Stimulated activated CD4-positive, alpha-beta T cell treated with anti-CD3 and anti-CD28 coated beads, Interleukin-15, amount 100 ng/mL, for 24 hours (primary cell): ENCODE data around the gene MAVS.
A peak's percentile ranks its signal among the peaks of the same experiment; 100 is the strongest.
"Not testable (repeated sequence)": the region's sequence is repeated elsewhere in the genome, so short reads cannot be mapped to it uniquely, and the experiment has no call there.

Experiments used
- DNase-seq: peaks from one replicate; pipeline ENCODE4 v3.0.0-alpha.2; 2020

The MAVS gene

DNA sequence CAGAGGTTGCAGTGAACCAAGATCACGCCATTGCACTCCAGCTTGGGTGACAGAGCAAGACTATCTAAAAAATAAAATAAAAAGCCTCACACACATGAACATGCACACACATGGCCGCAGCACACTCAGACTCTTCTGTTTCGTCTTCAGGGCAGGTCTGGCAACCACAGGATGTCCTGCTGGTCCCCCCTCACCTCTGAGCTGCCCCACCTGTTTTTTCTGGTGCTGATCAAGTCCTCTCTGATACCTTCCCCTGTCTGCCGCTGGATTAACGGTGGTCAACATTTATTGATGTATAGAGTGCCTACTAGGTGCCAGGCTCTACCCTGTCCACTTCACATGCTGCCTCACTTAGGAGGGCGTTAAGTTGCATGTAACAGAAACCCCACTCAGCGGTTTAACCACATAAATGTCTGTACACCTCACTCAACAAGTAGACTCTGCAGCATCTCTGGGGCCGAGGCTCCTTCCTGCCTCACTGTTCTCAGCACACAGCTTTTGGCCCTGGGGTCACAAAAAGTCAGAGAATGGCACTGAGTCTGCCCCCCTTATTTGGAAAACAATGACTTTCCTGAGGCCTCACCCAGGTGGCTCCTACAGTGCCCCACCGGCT lies 30.8 kb upstream of the MAVS start:
- DNase-seq, result peak; percentile 33

DNA sequence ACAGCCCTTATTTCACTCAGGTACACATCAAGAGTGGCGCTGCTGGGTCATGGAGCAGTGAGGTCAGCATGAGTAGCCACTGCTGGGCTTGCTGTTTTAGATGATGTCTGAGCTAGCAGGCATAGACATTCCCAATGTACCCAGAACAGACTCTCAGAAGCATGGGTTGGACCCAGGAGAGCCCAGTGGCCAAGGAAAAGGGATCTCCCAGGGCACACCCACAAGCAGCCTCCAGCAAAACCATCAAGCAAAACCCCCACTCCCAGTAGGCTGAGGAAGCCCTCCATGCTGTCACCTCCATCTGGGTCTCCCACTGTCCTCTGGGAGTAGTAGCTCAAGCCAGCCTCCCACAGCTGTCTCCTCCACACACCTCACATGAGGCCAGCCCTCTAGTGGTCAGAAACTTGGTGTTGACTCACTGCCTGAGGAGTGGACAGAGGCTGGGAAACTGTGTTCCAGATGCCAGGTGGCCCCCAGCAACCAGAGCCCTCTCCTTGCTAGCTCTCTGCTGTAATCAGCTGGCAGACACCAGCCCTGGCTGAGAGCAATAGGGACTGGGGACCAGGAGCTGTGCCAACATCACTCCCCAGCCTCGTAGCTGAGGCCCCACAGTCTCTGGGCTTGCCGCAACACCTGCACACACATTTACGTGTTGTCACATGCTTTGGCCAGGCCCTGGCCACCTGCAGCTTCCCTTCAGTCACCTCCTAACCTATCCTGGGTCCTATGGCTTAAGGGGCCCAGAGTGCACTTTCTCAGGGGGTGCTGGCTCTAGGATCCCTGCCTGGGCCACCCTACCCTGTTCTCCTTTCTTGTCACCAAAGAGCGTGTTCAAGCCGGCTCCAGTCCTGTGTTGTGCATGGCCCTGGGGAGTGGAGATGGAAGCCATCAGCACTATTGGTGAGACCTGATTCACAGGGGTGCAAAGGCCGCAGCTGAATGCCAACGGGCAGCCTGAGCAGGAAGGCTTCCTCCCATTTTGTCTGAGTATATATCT lies 28.2 kb upstream of the MAVS start:
- peak; percentile 21 for DNase-seq

DNA sequence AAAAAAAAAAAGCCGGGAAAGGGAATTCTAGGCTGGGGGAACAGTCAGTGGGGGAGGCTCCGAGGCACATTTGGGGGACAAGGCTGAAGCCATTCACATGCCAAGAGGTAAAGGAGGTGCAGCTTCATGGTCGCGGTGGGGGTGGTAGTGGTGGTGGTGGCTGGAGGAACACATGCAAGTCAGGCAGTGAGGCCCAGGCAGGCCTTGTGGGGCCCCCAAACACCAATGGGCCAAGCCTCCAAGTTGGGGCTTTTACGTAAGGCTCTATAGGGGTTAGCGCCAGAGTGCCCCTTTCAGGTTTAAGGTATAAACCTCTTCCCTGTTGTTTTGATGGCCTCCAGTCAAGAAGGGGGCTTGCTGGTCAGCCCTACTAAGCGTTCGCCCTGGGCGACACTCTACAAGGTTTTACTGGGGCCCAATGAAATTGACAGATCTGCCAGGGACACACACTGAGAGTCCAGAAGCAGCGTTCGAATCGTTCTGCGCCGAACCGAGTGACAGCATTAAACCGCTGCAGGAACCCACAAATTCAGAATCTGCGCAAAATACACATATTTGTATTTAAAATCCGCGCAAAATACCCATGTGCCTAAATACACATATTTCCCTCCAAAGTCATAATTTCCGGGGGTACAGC lies 27.1 kb upstream of the MAVS start:
- DNase-seq, result peak; percentile 29

DNA sequence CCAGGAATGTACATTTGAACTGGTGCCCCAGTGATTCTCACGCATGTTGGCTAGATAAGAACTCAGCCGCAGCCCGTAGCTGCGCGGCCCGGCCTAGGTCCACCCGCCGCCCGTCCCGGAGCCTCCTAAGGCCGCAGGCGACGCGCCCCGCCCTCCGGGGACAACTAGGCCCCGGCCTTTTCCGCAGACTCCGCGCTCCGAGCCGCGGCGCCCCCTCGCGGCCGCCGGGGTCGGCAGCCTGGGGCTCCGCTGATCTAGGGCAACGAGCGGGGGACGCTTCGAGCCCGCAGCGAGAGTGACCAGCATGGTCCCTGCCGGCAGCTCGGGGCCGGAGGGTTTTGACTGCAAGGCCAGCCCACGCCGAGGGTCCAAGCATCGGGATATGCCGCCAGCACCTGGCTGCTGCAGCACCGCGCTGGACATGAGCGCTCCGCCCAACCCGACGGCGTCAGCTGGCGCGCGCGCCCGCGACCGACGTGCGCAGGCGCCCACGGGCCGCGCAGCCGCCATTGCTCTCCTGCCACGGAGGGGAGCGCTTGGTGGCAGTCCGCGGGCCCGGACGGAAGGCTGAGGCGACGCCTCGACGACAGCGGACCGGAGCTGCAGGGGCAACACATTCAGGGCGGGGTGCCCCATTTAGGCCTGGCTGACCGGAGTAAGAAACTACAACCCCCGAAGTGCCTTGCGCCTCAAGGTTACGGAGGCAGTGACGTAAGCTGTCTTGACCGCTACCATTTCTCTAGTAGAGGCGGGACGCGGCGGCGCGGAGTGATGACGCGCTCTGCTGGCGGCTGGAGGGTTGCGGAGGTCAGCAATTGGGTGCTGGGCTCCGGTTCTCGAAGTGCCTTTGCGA lies 26.4 kb upstream of the MAVS start, which contains the start of gene AP5S1:
AP5S1 (plus strand) TSS at position 500 of the 853 bp plus-strand sequence. CDS start 1,571 bp downstream, outside the sequence.
- DNase-seq, result peak; percentile 94

DNA sequence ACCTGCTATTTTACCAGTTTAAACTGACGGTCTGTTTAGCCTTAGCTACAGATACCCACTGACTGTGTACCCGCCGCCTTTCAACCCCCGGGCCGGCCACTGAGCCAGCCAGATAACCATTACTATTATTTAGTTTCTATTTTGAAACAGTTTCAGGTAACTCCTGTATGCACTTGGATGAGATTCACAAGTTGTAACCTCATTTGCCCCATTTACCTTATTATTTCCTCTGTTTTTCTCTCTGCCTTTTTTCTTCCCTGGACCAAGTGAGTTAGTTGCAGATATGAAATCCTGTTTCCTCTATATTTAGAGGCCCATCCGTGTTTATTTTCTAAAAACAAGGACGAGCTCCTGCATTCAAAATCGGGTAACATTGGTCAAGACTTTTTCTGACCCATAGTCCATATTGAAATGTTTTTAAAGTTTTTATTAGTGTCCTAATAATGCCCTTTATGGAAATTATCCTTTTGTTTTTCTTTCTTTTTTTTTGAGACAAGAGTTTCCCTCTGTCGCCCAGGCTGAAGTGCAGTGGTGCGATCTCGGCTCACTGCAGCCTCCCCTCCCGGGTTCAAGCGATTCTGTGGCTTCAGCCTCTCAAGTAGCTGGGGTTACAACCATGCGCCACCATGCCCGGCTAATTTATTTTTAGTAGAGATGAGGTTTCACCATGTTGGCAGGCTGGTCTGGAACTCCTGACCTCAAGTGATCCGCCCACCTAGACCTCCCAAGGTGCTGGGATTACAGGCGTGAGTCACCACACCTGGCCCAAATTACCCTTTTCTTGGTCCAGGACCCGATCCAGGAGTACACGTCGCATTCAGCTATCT lies 25.5 kb upstream of the MAVS start:
- DNase-seq, result no peak

DNA sequence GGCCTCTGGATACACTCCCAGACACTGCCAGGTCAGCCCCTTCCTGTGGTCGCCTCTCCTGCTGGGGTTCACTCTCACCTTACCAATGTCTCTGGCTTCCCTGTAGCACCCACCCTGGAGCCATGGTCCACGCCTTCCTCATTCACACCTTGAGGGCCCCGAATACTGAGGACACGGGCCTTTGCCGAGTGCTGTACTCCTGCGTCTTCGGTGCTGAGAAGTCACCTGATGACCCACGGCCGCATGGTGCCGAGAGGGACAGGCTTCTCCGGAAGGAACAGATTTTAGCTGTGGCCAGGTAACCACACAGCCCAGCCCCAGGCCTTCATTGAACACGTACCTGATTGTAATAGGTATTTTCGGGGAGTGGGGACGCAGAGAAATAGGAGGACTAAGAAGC lies 24.6 kb upstream of the MAVS start:
- DNase-seq, result no peak

DNA sequence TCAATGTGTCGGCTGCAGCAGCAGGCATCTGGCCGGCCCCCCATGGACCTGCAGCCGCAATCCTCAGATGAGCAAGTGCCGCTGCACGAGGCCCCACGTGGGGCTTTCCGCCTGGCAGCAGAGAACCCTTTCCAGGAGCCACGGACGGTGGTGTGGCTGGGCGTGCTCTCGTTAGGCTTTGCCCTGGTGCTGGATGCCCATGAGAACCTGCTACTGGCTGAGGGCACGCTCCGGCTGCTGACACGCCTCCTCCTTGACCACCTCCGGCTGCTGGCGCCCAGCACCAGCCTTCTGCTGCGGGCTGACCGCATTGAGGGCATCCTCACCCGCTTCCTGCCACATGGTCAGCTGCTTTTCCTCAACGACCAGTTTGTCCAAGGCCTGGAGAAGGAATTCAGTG lies 22.8 kb upstream of the MAVS start:
- DNase-seq, result no peak

DNA sequence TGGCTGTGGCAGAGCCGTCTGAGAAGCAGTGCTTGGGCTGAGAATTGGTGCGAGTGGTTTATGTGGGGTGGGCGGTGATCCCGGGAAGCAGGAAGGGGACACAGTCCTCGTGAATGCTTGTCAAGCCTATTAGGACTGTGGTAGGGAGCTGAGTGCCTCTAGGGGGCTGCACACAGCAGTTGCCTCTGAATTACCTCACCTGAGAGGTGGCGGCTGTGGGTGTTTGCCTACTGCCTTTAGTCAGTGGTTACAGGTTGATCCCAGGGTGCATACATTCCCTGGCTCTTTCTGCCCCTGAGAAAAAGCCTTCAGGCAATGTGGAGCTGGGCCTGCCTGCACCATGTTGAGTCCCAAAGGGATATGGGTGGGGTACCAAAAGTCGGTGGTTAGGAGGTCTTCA lies 21.1 kb upstream of the MAVS start:
- no peak for DNase-seq

DNA sequence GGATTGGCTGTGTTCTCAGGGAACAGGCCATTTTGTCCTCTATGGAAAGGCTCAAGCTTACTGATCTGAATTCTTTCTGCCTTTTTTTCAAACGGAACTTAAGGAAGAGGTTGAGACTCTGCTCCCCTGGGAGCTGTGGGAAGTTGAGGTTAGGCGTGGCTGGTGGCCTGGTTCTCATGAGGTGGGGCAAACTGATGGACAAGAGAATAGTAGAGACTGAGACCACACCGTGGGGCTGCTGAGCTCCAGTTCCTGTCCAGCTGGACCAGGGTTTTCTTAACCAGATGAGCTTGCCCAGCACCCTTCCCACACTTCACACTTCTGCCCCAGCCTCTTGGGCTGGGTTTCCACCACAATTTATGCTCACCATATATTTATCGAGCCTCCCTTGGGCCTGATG lies 20.2 kb upstream of the MAVS start:
- DNase-seq, result no peak

DNA sequence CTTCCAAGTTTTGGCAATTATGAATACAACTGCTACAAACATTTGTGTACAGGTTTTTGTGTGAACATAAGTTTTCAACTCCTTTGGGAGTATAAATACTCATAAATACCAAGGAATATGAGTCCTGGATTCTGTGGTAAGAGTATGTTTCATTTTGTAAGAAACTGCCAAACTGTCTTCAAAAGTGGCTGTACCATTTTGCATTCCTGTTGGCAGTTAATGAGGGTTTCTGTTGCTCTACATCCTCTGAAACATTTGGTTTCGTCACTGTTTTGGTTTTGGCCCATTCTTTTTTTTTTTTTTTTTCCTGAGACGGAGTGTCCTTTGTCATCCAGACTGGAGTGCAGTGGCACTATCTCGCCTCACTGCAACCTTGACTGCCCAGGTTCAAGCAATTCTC lies 17.8 kb upstream of the MAVS start:
- DNase-seq, result no peak

DNA sequence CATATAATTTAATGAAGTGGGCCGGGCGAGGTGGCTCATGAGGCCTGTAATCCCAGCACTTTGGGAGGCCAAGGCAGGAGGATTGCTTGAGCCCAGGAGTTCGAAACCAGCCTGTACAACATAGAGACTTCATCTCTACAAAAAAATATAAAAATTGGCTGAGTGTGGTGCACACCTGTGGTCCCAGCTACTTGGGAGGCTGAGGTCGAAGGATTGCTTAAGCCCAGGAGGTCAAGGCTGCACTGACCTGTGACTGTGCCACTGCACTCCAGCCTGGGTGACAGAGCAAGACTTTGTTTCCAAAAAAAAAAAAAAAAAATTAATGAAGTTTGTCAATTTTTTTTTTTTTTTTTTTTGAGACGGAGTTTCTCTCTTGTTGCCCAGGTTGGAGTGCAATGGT lies 16.7 kb upstream of the MAVS start:
- not testable (repeated sequence) for DNase-seq

DNA sequence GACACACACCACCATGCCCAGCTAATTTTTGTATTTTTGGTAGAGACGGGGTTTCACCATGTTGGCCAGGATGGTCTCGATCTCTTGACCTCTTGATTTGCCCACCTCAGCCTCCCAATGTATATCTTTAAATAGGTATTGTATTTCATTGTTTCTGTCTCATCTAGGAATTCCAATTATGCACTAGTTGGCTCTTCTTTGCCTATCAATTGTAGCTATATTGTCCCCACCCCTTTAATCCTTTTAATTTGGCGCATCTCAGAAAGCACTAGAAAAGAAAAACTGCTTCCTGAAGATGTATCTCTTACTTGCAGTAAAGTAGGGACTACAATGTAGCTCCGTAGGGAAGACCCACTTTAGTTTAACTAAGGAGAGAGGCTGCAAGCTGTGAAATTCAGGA lies 10.5 kb upstream of the MAVS start:
- DNase-seq, result no peak

DNA sequence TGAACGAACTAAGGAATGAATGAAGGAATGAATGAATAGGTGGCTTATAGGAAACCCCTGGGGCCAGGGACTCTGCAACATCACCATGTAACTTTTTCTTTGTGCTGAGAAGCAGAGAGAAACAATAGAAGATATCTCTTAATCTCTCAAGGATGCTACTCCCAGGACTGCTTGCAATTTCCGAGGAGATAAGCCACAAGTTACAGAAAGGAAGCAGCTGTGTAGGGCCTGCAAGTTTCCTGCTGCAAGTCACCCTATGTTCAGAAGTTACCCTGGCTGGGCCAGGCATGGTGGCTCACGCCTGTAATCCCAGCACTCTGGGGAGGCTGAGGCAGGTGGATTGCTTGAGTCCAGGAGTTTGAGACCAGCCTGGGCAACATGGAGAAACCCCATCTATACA lies 7.3 kb upstream of the MAVS start:
- no peak for DNase-seq

DNA sequence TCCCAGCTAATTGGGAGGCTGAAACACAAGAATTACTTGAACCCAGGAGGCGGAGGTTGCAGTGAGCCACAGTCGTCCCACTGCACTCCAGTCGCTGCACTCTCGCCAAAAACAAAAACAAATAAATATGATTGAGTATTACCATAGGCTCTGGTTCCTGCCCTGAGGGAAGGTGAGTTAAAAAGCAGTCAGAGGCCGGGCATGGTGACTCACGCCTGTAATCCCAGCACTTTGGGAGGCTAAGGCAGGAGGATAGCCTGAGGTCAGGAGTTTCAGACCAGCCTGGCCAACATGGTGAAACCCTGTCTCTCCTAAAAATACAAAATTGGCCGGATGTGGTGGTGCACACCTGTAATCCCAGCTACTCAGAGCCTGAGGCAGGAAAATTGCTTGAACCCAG lies 6.4 kb upstream of the MAVS start:
- DNase-seq, result not testable (repeated sequence)

DNA sequence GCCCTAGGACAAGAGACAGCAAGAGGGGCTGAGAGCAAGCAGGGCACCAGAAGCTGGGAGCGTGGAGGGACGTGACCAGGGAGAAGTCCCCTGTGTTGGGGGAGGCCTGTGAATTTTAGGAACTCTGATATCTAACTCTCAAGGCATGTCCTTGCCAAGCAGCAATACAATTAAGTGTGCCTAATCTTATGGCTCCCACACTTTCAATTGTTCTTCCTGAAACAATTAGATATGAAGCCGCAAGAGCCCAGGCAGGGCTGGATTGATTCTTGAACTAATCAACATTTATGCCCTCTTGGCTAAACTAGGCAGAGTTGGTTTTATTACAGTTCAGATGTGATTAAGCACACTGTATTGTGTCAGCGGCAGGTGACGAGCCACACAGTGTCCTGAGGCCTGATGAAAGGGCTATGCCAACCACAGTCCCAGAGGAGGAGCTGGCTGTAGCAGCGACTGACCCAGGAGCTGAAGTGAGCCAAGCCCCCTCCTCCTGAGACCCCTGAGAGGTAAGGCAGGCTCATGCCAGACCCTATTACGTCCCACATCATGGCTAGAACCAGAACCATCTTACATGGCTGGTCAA lies 4.2 kb upstream of the MAVS start:
- DNase-seq, result no peak

DNA sequence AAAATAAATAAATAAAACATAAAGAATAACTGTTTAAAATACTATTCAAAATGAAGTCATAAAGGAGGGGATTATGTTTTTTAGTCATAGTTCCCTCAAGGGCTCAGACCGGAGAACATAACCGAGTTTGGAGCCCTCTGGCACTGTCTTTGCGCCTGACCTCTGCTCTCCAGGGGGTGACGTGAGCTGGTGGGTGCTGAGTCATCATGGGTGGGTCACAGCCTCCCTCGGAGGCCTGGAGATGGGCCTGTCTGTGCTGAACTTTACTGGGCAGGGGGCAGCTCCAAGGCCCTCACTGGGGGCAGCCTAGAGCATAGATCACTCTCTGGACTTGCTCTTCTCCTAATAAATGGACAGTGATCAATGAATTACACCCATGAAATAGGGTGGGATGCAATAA lies 3.1 kb upstream of the MAVS start:
- no peak for DNase-seq

DNA sequence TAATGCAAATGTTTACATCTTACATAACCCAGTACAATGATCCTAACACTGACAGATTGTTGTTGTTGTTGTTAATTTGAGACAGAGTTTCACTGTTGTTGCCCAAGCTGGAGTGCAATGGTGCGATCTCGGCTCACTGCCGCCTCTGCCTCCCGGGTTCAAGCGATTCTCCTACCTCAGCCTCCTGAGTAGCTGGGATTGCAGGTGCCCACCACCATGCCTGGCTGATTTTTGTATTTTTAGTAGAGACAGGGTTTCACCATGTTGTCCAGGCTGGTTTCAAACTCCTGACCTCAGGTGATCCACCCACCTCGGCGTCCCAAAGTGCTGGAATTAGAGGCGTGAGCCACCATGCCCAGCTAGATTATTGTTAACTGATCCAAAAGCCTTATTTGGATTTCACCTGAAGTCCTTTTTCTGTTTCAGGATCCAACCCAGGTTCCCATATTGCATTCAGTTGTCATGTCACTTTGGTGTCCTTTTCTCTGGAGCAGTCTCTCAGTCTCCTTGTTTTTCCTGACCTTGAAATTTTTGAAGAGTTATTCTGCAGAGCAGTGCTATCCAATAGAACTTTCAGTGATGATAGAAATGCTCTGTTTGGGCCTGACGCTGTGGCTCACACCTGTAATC lies 2.5 kb upstream of the MAVS start:
- DNase-seq, result not testable (repeated sequence)

DNA sequence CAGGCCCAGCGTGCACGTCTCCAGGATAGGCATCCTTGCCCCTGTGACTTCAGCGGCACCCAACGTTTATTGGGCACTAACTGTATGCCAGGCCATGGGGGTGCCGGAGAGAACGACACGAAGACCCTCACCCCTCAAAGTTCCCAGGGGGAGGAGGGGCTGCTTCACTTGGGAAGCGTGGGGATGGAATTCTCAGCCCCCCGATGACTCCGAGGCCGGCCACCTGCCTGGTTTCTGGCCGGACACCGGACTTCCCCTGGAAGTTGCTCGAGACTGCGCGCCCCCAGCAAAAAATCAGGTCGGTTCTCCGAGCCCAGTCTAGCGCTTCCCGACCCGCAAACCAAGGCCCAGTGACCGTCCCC lies 275 bp upstream of the MAVS start:
- no peak for DNase-seq

DNA sequence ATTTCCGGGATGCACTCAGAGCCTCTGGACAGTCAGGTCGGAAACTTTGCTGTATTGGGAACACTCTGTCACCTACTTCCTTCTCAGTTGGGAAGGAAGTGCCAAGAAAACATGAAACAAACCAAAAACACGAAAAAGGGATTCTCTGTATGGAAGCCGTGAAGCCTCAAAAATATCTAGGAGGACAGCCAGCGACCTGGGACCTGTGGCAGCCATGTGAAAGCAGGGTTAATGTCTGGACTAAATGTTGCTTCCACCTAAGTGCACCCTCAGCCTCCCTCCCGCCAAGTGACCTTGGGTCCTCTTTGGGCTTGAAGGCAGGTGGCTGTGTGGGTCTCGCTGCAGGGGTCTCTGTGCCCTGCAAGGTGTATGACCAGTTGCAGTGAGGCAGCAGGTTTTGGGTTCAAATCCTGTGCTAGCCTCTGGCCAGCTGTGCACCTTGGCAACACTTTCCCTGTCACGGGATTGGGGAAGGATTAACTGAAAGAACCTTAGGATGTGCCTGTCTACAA lies 851 bp downstream of the MAVS start:
- DNase-seq, result peak; percentile 14

DNA sequence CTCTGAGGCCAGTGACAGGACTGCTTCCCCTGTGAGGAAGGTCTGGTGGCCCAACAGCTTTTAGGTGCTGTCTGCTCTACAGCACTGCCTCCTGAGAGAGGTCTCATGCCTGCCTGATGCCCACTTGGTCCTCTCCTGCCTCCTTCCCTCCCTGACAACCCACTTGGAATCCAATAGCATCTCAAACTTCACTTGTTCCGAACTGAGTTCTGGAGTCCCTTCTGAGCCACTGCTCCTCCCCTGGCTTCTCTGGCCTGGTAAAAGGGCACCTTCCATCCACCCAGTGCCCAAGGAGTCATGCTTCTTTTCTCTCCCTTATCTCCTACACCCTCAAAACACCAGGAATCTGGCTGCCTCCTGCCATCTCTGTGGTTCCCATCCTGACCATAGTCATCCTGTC lies 1.9 kb downstream of the MAVS start:
- DNase-seq, result no peak

DNA sequence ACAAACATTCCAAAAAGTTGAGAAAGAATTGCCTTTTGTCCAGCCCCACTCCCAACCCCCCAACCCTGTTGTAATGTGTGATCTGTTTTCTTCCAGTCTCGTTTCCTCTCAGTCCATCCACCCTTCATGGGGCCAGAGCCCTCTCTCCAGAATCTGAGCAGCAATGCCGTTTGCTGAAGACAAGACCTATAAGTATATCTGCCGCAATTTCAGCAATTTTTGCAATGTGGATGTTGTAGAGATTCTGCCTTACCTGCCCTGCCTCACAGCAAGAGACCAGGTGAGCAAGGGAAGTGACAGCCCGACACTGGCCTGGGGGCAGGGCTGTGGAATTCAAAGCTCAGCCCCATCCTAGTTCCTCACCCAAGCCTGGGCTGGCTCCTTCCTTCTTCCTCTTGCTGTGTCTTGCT lies 7.8 kb downstream of the MAVS start:
- no peak for DNase-seq
